ENCODE data around the gene ZKSCAN8.
"Not testable (repeated sequence)": the region's sequence is repeated elsewhere in the genome, so short reads cannot be mapped to it uniquely, and the experiment has no call there.

ZKSCAN8 gene

GRCh38 chr6:28141500-28142329 lies at the start of gene ZKSCAN8:
TSS of gene ZKSCAN8 (plus strand) at chr6:28141883. CDS start at chr6:28148408, 6,525 bp downstream.
- DNase-seq, result peak; percentile 40 to 90 (median 72)

DNA sequence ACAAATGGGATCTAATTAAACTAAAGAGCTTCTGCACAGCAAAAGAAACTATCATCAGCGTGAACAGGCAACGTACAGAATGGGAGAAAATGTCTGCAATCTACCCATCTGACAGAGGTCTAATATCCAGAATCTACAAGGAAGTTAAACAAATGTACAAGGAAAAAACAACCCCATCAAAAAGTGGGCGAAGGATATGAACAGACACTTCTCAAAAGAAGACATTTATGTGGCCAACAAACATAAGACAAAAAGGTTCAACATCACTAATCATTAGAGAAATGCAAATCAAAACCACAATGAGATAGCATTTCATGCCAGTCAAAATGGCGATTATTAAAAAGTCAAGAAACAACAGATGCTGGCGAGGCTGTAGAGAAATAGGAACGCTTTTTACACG lies 39.5 kb upstream of the ZKSCAN8 start:
- not testable (repeated sequence) for DNase-seq

DNA sequence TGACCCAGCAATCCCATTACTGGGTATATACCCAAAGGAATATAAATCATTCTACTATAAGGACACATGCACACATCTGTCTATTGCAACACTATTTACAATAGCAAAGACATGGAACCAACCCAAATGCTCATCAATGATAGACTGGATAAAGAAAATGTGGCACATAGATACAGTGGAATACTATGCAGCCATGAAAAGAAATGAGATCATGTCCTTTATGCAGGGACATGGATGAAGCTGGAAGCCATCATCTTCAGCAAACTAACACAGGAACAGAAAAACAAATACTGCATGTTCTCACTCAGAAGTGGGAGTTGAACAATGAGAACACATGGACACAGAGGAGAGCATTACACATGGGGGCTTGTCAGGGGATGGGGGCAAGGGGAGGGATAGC lies 39.0 kb upstream of the ZKSCAN8 start:
- not testable (repeated sequence) for DNase-seq

- DNase-seq, result peak; percentile 10 to 85 (median 77)
Measured at GRCh38 chr6:28104392-28105244, 37.1 kb upstream of the ZKSCAN8 start.

DNA sequence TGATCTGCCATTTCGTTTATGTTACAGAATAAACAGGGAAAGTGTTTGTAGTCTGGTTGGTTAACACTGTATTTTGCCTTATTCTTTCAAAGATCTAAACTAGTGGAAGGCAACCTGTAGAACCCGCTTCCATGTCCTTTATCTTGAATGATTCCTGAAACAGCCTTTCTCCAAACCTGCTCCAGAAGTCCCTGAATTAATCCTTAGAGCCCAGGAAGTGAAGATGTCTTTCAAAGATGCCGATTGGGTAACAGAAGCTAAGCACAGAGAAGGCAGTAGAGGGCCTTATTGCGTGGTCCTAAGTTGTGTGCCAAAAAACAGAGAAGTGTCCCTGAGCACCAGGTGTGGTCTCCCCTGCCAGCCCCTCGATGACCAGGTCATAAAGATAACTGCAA lies 36.4 kb upstream of the ZKSCAN8 start:
- peak in 2 of 14 donors; percentile 8 to 46 for DNase-seq

DNA sequence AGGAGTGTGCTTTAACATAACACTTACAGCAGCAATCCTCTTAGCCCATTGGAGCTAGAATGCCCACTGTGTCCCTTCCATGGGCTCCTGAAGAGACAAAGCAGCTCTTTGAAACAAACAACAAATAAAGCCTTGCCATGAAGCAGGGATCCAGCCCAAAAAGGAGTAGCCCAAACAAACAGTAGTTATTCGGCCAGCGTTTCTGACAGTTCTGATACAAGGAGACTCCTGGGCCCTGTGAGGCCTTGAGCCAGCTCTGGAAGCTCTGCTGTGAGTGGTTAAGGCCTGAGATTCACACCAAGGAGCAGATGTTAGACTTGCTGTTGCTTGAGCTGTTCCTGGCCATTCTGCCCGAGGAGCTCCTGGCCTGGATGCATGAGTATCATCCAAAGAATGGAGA lies 34.2 kb upstream of the ZKSCAN8 start:
- peak in 9 of 14 donors; percentile 2 to 42 (median 21) for DNase-seq

GRCh38 chr6:28111964-28112363 lies 29.7 kb upstream of the ZKSCAN8 start:
- DNase-seq, result no peak

DNA sequence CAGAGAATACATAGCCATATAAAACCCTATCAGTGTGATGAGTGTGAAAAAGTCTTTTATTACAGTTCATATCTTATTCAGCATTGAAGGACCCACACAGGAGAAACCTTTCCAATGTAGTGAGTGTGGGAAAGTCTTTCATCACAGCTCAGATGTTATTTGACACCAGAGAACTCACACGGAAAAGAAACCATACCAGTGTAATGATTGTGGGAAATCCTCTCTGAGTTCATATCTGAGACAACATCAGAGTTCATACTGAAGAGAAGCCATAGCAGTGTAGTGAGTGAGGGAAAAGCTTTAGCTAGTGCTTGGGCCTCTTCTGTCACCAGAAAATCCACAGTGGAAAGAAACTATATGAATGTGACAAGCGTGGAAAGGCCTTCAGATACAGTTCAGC lies 25.9 kb upstream of the ZKSCAN8 start:
- no peak for DNase-seq

DNA sequence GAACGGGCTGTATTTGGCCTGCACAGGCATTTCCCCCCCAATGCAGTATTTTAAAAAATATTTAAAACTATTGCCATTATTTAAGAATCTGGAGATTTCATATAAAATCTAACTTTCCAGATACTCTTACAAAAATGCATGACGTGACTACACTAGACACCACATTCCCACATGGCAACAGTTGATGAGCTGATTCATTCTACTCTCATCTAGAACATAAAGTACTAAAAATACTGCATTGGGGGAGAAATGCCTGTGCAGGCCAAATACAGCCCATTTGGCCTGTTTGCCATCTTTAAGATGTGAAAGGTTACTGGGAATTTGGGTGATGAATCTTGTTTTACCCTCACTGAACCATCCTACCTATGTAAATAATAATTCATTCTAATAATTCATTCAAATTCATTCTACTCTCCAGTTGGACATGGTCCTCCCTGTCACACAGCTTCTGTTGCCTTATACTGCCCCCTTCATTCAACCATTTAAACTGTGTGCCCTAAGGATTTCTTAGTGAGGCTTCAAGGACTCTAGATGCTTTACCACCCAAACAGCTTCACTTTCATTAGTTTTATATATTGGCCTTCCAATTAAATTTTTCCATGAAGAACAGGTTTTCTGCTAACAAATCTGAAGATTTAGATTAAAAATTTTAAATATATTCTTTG lies 24.2 kb upstream of the ZKSCAN8 start:
- no peak for DNase-seq

- no peak for DNase-seq
Measured at GRCh38 chr6:28118217-28118616, 23.5 kb upstream of the ZKSCAN8 start.

DNA sequence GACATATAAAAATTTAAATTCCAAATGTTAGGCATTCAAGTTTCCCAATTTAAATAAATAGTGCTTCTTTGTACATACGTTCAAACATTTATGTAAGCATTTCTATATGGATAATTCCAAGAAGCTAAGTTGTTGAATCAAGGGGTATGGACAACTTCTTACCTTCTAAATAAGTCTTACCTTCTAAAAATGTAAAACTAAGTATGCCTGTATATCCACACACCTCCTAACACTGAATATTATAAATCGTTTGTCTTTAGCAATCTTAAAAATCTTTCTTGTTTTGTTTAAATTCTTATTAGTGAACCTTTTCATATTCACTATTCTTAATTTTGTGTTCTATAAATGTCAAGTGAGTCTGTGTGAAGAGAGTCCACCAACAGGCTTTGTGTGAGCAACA lies 19.8 kb upstream of the ZKSCAN8 start:
- no peak for DNase-seq

- DNase-seq, result not testable (repeated sequence)
Measured at GRCh38 chr6:28122283-28122682, 19.4 kb upstream of the ZKSCAN8 start.

- peak; percentile 16 to 87 (median 68) for DNase-seq
Measured at GRCh38 chr6:28124350-28124970, 17.2 kb upstream of the ZKSCAN8 start, which contains the start of gene ZSCAN16. TSS of gene ZSCAN16 (plus strand) at chr6:28124609. CDS start at chr6:28125444, 835 bp downstream.

- DNase-seq, result no peak
Measured at GRCh38 chr6:28124971-28125353, 16.7 kb upstream of the ZKSCAN8 start.

GRCh38 chr6:28125401-28125800 lies 16.3 kb upstream of the ZKSCAN8 start:
- DNase-seq, result no peak

DNA sequence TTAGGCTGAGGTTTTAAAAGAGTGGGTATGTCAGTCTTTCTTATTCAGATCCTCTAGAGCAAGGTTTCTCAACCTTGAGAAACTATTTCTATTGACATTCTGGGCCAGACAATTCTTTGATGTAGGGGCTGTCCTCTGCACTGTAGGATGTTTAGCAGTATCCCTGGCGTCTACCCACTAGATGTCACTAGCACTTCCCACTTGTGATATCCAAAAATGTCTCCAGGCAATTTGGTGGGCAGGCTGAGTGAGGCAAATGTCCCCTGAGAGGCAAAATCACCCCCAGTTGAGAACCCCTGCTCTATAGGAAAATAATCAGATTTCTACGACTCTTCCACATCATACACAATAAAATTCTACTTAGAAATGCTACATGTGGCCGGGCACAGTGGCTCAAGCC lies 7.7 kb upstream of the ZKSCAN8 start:
- DNase-seq, result peak in 1 of 14 donors; percentile 4

GRCh38 chr6:28134716-28135115 lies 7.0 kb upstream of the ZKSCAN8 start:
- no peak for DNase-seq

GRCh38 chr6:28135393-28135792 lies 6.3 kb upstream of the ZKSCAN8 start:
- DNase-seq, result no peak

GRCh38 chr6:28136585-28137504 lies 4.8 kb upstream of the ZKSCAN8 start:
- DNase-seq, result peak; percentile 16 to 90 (median 80)

DNA sequence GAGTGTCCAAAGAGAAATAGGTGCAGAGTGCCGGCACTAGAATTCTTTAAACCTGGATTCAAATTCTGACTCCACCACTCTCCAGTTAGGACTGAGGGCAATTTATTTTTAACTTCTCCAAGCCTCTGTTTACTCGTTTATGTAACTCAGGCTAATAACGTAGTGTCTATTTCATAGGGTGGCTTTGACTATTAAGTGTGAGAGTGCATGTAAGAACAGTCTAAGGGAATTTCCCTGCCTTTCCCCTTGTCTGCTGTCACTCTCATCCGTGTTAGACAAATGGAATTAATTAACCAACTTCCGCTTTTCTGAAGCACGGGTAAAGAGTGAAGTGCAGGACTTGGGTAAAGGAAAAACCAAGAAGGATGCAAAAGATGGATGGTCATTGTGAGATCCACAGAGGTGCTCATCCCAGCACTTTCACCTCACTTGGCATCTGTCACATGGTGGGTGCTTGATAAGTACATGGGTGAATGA lies 4.1 kb upstream of the ZKSCAN8 start:
- DNase-seq, result peak in 1 of 14 donors; percentile 67
